ENCODE results near the gene MYOM1.

Gene MYOM1

GRCh38 chr18:3126457-3127097 lies 93.2 kb downstream of the MYOM1 start:
- TF ChIP-seq ZNF274 (IDR thresholded peaks at IDR 0.05; ENCODE audit: low read depth, low read length) = no peak
- H3K4me3 ChIP-seq (ENCODE audit: low read length) = no peak overlapping the region

GRCh38 chr18:3124822-3125221 lies 94.9 kb downstream of the MYOM1 start:
- no peak overlapping the region for H3K4me3 ChIP-seq (ENCODE audit: low read length)
- TF ChIP-seq ZNF274 (IDR thresholded peaks at IDR 0.05; ENCODE audit: low read depth, low read length) = no peak

DNA sequence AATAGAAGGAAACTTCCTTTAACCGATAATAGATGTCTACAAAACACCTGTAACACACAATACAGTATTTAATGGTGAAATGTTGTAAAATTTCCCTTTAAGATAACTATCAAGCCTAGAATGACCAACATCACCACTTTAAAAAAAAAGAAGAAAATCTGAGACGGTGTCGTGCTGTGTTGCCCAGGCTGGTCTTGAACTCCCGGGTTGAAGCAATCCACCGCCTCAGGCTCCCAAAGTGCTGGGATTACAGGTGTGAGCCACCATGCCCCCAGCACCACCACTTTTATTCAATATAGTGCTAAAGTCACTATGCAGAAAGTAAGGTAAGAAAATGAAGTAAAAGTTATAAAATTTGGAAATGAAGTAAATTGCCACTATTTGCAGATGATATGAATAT lies 96.9 kb downstream of the MYOM1 start:
- H3K4me3 ChIP-seq (ENCODE audit: low read length) = no peak overlapping the region
- TF ChIP-seq ZNF274 (IDR thresholded peaks at IDR 0.05; ENCODE audit: low read depth, low read length) = no peak

GRCh38 chr18:3121259-3121658 lies 98.5 kb downstream of the MYOM1 start:
- no peak for TF ChIP-seq ZNF274 (IDR thresholded peaks at IDR 0.05; ENCODE audit: low read depth, low read length)
- no peak overlapping the region for H3K4me3 ChIP-seq (ENCODE audit: low read length)

- no peak overlapping the region for H3K4me3 ChIP-seq (ENCODE audit: low read length)
- no peak for TF ChIP-seq ZNF274 (IDR thresholded peaks at IDR 0.05; ENCODE audit: low read depth, low read length)
These were observed 99.4 kb downstream of the MYOM1 start for GRCh38 chr18:3120356-3120755.

DNA sequence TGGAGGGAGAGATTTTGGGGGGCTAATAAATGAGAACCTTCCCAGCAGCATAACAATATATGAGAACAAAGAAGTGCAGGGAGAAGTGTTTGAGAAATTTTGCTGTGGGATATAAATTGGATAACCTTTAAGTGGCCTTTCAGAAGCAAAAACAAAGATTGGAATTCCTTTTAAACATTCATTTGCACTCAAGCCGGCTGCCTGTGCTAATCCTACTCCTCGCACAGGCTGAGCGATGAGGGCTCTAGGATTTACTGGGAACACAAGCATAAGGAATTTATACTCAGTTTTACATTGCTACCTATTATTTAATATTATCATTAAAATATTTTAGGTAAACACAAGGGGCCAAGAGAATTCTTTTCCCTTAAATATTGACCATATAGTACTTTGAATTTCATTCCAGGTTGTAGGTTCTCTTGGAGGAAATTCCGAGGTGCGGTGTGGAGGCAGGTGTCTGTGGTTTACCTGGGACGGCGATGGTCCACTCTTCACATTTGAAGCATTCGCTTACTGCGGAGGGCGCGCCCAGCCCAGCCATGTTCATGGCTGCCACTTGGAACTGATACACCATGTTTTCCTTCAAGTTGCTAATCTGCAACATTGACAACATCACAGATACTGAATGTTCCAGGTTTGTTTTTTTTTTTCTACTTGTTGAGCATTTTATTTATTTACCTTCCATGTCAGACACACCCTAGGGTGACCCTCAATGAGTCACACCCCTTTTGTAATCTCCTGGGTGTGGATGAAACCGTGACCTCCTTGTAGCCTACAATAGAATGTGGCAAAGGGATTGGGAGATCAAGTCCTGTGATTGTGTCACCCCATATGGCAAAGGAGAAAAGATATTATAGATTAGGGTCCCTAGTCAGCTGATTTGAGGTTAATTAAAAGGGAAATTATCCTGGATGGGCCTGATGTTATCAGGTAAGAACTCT lies 100.1 kb downstream of the MYOM1 start:
- no peak overlapping the region for H3K4me3 ChIP-seq (ENCODE audit: low read length)
- TF ChIP-seq ZNF274 (IDR thresholded peaks at IDR 0.05; ENCODE audit: low read depth, low read length) = no peak

GRCh38 chr18:3118195-3119010 lies 101.4 kb downstream of the MYOM1 start:
- H3K4me3 ChIP-seq (ENCODE audit: low read length) = no peak overlapping the region
- TF ChIP-seq ZNF274 (IDR thresholded peaks at IDR 0.05; ENCODE audit: low read depth, low read length) = no peak

- no peak overlapping the region for H3K4me3 ChIP-seq (ENCODE audit: low read length)
- TF ChIP-seq ZNF274 (IDR thresholded peaks at IDR 0.05; ENCODE audit: low read depth, low read length) = no peak
These were observed 102.1 kb downstream of the MYOM1 start for GRCh38 chr18:3117493-3118192.

- TF ChIP-seq ZNF274 (IDR thresholded peaks at IDR 0.05; ENCODE audit: low read depth, low read length) = no peak
- no peak overlapping the region for H3K4me3 ChIP-seq (ENCODE audit: low read length)
These were observed 104.2 kb downstream of the MYOM1 start for GRCh38 chr18:3115447-3116030.

GRCh38 chr18:3114451-3114850 lies 105.3 kb downstream of the MYOM1 start:
- no peak overlapping the region for H3K4me3 ChIP-seq (ENCODE audit: low read length)
- TF ChIP-seq ZNF274 (IDR thresholded peaks at IDR 0.05; ENCODE audit: low read depth, low read length) = no peak

- TF ChIP-seq ZNF274 (IDR thresholded peaks at IDR 0.05; ENCODE audit: low read depth, low read length) = no peak
- no peak overlapping the region for H3K4me3 ChIP-seq (ENCODE audit: low read length)
These were observed 105.7 kb downstream of the MYOM1 start for GRCh38 chr18:3114026-3114425.

GRCh38 chr18:3111523-3112240 lies 108.1 kb downstream of the MYOM1 start:
- TF ChIP-seq ZNF274 (IDR thresholded peaks at IDR 0.05; ENCODE audit: low read depth, low read length) = no peak
- no peak overlapping the region for H3K4me3 ChIP-seq (ENCODE audit: low read length)

All from GM08714 (cell line).